Breast epithelium (tissue), 3 donors: ENCODE results near the gene PTH1R.

ENCODE experiments used
- POLR2A ChIP-seq: fragments of 450-650 bp; IDR thresholded peaks from one replicate; pipeline ENCODE4 v1.6.1; 2016; ENCODE audit warnings: antibody characterized with exemption, mild to moderate bottlenecking, moderate library complexity
- TF ChIP-seq, protein P1 (sequence below), 3 donors: fragments of 450-650 bp; IDR thresholded peaks; one replicate each; pipeline ENCODE4 v1.5.1; 2016 to 2017; ENCODE audit warnings: antibody characterized with exemption in 3 of 3, mild to moderate bottlenecking in 3 of 3, moderate library complexity in 3 of 3

DNA sequence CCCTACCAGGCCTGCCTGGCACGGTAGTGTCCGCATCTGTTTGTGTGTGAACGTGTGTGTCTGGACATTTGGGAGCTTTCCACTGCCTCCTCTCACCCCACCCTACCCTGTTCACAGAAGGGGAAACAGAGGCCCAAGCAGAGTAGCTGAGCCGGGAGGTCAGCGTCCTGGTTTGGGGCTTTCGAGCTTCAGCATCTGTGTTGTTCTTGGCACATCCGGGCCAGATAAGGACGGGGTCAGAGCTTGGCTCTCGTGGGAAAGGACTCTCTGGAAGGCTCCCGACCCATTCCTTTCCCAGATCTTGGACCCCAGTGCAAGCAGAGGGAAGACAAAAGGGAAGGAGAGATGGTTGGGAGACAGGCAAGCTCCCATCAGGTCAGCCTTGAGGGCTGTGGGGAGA, 6.3 kb upstream of the PTH1R start:
- TF ChIP-seq POLR2A = no peak
- TF ChIP-seq, protein P1, sequence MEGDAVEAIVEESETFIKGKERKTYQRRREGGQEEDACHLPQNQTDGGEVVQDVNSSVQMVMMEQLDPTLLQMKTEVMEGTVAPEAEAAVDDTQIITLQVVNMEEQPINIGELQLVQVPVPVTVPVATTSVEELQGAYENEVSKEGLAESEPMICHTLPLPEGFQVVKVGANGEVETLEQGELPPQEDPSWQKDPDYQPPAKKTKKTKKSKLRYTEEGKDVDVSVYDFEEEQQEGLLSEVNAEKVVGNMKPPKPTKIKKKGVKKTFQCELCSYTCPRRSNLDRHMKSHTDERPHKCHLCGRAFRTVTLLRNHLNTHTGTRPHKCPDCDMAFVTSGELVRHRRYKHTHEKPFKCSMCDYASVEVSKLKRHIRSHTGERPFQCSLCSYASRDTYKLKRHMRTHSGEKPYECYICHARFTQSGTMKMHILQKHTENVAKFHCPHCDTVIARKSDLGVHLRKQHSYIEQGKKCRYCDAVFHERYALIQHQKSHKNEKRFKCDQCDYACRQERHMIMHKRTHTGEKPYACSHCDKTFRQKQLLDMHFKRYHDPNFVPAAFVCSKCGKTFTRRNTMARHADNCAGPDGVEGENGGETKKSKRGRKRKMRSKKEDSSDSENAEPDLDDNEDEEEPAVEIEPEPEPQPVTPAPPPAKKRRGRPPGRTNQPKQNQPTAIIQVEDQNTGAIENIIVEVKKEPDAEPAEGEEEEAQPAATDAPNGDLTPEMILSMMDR (IDR thresholded peaks at IDR 0.05) = no peak
